ENCODE results near the gene COL5A1.

Gene COL5A1

GRCh38 chr9:134593286-134594077 lies 48.1 kb upstream of the COL5A1 start:
- H4K20me1 ChIP-seq (ENCODE audit: insufficient read depth, low read length): no peaks in the 10 kb centered on the region
- H3K4me2 ChIP-seq (ENCODE audit: insufficient read depth, low read length): no peak overlapping the region
- no peak overlapping the region for H3K4me3 ChIP-seq (ENCODE audit: low read depth in 1 of 2, low read length in 2 of 2)
- H2AFZ ChIP-seq (ENCODE audit: low read depth, low read length): no peak overlapping the region
- ATAC-seq (ENCODE audit: insufficient read depth, low read depth) (no peak), DNase-seq (no peak)
- H3K79me2 ChIP-seq (ENCODE audit: insufficient read depth, low read length): no peaks in the 10 kb centered on the region
- H3K27me3 ChIP-seq (ENCODE audit: insufficient read depth, low read length, poor library complexity): no peaks in the 10 kb centered on the region
- no peaks in the 10 kb centered on the region for H3K9me3 ChIP-seq (ENCODE audit: insufficient read depth, low read length, severe bottlenecking)
- H3K36me3 ChIP-seq (ENCODE audit: insufficient read depth, low read length): no peaks in the 10 kb centered on the region
- H3K9ac ChIP-seq (ENCODE audit: low read depth, low read length): no peak overlapping the region
- no peak overlapping the region for H3K27ac ChIP-seq (ENCODE audit: low read length)
- no peaks in the 10 kb centered on the region for H3K4me1 ChIP-seq (ENCODE audit: insufficient read depth, low read length)
- TF ChIP-seq, protein P1, sequence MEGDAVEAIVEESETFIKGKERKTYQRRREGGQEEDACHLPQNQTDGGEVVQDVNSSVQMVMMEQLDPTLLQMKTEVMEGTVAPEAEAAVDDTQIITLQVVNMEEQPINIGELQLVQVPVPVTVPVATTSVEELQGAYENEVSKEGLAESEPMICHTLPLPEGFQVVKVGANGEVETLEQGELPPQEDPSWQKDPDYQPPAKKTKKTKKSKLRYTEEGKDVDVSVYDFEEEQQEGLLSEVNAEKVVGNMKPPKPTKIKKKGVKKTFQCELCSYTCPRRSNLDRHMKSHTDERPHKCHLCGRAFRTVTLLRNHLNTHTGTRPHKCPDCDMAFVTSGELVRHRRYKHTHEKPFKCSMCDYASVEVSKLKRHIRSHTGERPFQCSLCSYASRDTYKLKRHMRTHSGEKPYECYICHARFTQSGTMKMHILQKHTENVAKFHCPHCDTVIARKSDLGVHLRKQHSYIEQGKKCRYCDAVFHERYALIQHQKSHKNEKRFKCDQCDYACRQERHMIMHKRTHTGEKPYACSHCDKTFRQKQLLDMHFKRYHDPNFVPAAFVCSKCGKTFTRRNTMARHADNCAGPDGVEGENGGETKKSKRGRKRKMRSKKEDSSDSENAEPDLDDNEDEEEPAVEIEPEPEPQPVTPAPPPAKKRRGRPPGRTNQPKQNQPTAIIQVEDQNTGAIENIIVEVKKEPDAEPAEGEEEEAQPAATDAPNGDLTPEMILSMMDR (IDR thresholded peaks at IDR 0.05; ENCODE audit: borderline replicate concordance, extremely low read depth, low read length, poor library complexity, severe bottlenecking): no peak
- TF ChIP-seq EZH2 (IDR thresholded peaks at IDR 0.05; ENCODE audit: borderline replicate concordance, low read depth, low read length, severe bottlenecking): no peak

DNA sequence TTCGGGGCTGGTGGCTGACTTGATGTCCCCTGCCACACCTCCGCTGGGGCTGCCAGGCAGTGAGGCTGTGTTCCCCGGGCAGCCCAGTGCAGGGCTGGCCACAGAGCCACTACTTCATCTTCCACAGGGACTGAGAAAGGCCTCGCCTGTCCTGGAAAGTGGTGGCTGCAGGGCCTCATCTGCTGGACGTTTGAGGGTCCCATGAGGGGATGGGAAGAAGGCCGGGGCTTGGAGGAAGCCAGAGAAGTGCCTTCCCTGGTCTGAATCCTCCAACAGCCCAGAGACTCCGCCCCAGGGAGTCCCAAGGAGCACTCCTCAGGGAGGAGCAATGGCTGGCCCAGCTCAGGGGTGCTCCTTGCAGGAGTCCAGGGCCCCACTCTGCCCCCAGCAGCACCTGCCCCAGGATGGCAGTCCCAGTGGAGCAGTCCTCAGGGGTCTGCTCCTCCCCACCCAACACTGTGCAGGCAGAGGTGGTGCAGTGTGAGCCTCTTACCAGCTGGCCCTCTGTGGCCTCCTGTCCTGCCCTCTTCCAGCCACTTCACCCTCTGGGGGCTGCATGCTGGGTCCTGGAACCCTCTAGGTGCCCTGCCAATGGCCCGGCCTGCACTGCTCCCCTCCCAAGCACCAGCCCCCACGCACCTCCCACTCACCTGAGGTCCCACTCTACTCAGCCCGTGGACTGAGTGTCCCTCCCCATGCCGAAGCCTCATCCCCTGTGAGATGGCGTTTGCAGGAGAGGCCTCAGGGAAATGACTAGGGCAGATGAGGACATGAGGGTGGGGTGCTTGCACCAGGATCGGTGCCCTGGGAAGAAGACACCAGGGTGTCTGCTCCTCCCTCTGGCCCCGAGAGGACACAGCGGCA lies 47.3 kb upstream of the COL5A1 start:
- no peak overlapping the region for H2AFZ ChIP-seq (ENCODE audit: low read depth, low read length)
- no peak overlapping the region for H3K9ac ChIP-seq (ENCODE audit: low read depth, low read length)
- no peaks in the 10 kb centered on the region for H3K4me1 ChIP-seq (ENCODE audit: insufficient read depth, low read length)
- H3K27ac ChIP-seq (ENCODE audit: low read length): no peak overlapping the region
- ATAC-seq (ENCODE audit: insufficient read depth, low read depth) (no peak), DNase-seq (no peak)
- no peaks in the 10 kb centered on the region for H3K79me2 ChIP-seq (ENCODE audit: insufficient read depth, low read length)
- no peaks in the 10 kb centered on the region for H3K27me3 ChIP-seq (ENCODE audit: insufficient read depth, low read length, poor library complexity)
- H3K36me3 ChIP-seq (ENCODE audit: insufficient read depth, low read length): no peaks in the 10 kb centered on the region
- H3K4me3 ChIP-seq (ENCODE audit: low read depth in 1 of 2, low read length in 2 of 2): no peak overlapping the region
- H4K20me1 ChIP-seq (ENCODE audit: insufficient read depth, low read length): no peaks in the 10 kb centered on the region
- no peaks in the 10 kb centered on the region for H3K9me3 ChIP-seq (ENCODE audit: insufficient read depth, low read length, severe bottlenecking)
- TF ChIP-seq, protein P1 (IDR thresholded peaks at IDR 0.05; ENCODE audit: borderline replicate concordance, extremely low read depth, low read length, poor library complexity, severe bottlenecking): no peak
- no peak for TF ChIP-seq EZH2 (IDR thresholded peaks at IDR 0.05; ENCODE audit: borderline replicate concordance, low read depth, low read length, severe bottlenecking)
- H3K4me2 ChIP-seq (ENCODE audit: insufficient read depth, low read length): no peak overlapping the region

- no peak overlapping the region for H2AFZ ChIP-seq (ENCODE audit: low read depth, low read length)
- no peaks in the 10 kb centered on the region for H3K27me3 ChIP-seq (ENCODE audit: insufficient read depth, low read length, poor library complexity)
- no peaks in the 10 kb centered on the region for H3K9me3 ChIP-seq (ENCODE audit: insufficient read depth, low read length, severe bottlenecking)
- H4K20me1 ChIP-seq (ENCODE audit: insufficient read depth, low read length): no peaks in the 10 kb centered on the region
- H3K9ac ChIP-seq (ENCODE audit: low read depth, low read length): no peak overlapping the region
- TF ChIP-seq, protein P1 (IDR thresholded peaks at IDR 0.05; ENCODE audit: borderline replicate concordance, extremely low read depth, low read length, poor library complexity, severe bottlenecking): no peak
- no peak for TF ChIP-seq EZH2 (IDR thresholded peaks at IDR 0.05; ENCODE audit: borderline replicate concordance, low read depth, low read length, severe bottlenecking)
- H3K4me1 ChIP-seq (ENCODE audit: insufficient read depth, low read length): no peaks in the 10 kb centered on the region
- ATAC-seq (ENCODE audit: insufficient read depth, low read depth) (no peak), DNase-seq (no peak)
- no peak overlapping the region for H3K4me2 ChIP-seq (ENCODE audit: insufficient read depth, low read length)
- no peak overlapping the region for H3K4me3 ChIP-seq (ENCODE audit: low read depth in 1 of 2, low read length in 2 of 2)
- H3K27ac ChIP-seq (ENCODE audit: low read length): no peak overlapping the region
- no peaks in the 10 kb centered on the region for H3K79me2 ChIP-seq (ENCODE audit: insufficient read depth, low read length)
- no peaks in the 10 kb centered on the region for H3K36me3 ChIP-seq (ENCODE audit: insufficient read depth, low read length)
Observed at GRCh38 chr9:134595014-134595413, 46.6 kb upstream of the COL5A1 start.

All from DND-41 (cell line).